Measurements from ENCODE around the gene THSD4. TPM values are rescaled to one million over a fixed set of nuclear protein-coding genes. Genes with fewer than 3 reads are reported as not detected.

The THSD4 gene
- total RNA-seq, 1 experiment from 2014 or later = 29.3 TPM

DNA sequence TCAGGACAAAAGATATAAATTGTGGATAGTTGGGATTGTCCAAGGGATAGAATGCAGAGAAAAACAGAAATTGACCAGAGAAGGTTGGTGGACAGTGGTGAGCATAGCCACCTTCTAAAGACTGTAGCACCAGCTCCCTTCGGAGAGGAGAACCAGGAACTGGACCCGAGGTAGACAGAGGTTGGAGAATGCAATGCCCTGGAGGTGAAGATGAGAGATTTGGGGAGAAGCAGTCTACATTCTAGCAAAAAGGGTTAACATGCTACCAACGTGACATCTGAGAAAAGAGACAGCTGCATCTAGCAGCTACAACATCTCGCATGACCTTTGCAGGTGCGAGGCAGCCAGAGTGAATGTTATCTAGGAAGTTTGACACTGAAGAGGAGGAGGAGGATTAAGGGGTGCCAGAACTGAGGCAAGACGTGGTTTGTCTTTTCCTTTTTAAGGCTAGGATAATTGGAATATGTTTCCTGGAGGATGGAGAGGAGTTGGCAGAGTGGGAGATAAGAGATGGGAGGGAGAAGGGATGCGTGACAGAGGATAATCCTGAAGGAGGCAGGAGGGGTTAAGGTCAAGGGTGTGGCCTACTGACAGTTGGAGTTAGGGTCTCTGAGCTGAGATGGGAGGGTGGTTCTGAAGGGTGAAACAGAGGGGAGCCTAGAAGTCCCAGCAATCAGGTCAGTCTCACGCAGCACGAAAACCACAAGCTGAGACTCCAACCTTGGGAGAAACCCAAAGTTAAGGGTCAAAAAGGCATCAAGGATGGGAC lies 591.4 kb downstream of the THSD4 start:
- Histone ChIP-seq H3K36me3 (ENCODE audit: low read depth) (no peaks in the 10 kb centered on the region), H2AFZ (no peak overlapping the region), H3K4me2 (no peak overlapping the region), H4K20me1 (ENCODE audit: insufficient read depth) (no peaks in the 10 kb centered on the region), H3K4me1 (replicated peaks; ENCODE audit: insufficient read depth) (no peaks in the 10 kb centered on the region), H3K9me3 (ENCODE audit: insufficient read depth, low read depth) (no peaks in the 10 kb centered on the region), H3K27me3 (ENCODE audit: insufficient read depth, low read depth) (no peaks in the 10 kb centered on the region), H3K9me2 (ENCODE audit: insufficient read depth) (no peaks in the 10 kb centered on the region), H3K27ac (no peak overlapping the region), H3K79me2 (ENCODE audit: low read depth) (no peaks in the 10 kb centered on the region), H3F3A (ENCODE audit: insufficient read depth, low read depth) (no peaks in the 10 kb centered on the region), H3K4me3 (no peak overlapping the region)
- POLR2A ChIA-PET (ENCODE audit: unreplicated experiment) = no interaction called here
- no peak for DNase-seq
- CTCF ChIA-PET = no interaction called here
- TF ChIP-seq, protein P1, sequence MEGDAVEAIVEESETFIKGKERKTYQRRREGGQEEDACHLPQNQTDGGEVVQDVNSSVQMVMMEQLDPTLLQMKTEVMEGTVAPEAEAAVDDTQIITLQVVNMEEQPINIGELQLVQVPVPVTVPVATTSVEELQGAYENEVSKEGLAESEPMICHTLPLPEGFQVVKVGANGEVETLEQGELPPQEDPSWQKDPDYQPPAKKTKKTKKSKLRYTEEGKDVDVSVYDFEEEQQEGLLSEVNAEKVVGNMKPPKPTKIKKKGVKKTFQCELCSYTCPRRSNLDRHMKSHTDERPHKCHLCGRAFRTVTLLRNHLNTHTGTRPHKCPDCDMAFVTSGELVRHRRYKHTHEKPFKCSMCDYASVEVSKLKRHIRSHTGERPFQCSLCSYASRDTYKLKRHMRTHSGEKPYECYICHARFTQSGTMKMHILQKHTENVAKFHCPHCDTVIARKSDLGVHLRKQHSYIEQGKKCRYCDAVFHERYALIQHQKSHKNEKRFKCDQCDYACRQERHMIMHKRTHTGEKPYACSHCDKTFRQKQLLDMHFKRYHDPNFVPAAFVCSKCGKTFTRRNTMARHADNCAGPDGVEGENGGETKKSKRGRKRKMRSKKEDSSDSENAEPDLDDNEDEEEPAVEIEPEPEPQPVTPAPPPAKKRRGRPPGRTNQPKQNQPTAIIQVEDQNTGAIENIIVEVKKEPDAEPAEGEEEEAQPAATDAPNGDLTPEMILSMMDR (conservative IDR thresholded peaks at IDR 0.05) = no peak
- TF ChIP-seq EZH2 (IDR thresholded peaks at IDR 0.05; ENCODE audit: low read depth) = no peak
- intact Hi-C loops (cut with micrococcal nuclease; ENCODE audit: unreplicated experiment) = no loop called here
- BruUV-seq (replicated peaks) = no TSS peak

DNA sequence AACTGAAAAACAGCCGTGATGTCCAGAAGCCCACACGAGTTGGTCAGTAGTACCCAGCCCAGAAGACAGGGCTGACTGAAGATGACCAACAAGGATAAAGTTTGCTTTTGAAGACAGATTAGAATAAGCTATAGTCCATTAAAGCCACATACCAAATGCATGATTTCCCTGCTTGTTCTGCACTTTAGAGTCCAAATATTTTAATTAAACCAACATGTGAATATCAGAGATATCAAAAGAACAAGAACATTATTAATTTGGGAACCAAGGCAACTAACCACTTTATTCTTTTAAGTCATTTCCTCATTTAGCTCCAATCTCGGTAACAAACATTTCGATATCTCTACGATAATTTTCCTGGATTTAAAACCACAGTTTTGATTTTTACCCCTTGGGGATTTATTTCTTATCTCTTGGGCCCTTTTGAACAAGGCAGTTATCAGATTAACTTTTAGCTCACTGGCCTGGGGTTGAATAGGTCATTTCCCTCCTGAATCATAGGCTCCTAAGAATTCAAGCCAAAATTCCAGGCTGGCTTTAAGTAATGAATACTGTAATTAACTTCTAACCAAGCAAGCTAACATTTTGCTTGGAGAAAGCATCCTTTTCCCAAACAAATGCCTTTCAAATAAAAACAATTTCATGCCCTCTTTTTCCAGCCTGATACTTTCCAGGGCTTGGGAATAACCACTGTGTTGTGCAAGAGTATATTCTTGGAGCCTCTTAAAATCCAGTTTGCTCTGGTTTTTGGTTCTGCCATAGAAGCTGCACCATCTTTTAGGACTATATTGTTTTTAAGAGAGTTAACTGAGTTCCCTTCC lies 592.2 kb downstream of the THSD4 start:
- no peaks in the 10 kb centered on the region for H3K4me1 ChIP-seq (replicated peaks; ENCODE audit: insufficient read depth)
- no TSS peak for BruUV-seq (replicated peaks)
- H3K9me2 ChIP-seq (ENCODE audit: insufficient read depth) = no peaks in the 10 kb centered on the region
- no peaks in the 10 kb centered on the region for H3F3A ChIP-seq (ENCODE audit: insufficient read depth, low read depth)
- TF ChIP-seq EZH2 (IDR thresholded peaks at IDR 0.05; ENCODE audit: low read depth) = no peak
- TF ChIP-seq, protein P1 (conservative IDR thresholded peaks at IDR 0.05) = no peak
- H3K4me3 ChIP-seq = no peak overlapping the region
- H3K79me2 ChIP-seq (ENCODE audit: low read depth) = no peaks in the 10 kb centered on the region
- no peak for DNase-seq
- intact Hi-C loops (cut with micrococcal nuclease; ENCODE audit: unreplicated experiment) = no loop called here
- no peaks in the 10 kb centered on the region for H4K20me1 ChIP-seq (ENCODE audit: insufficient read depth)
- no peaks in the 10 kb centered on the region for H3K36me3 ChIP-seq (ENCODE audit: low read depth)
- no peaks in the 10 kb centered on the region for H3K9me3 ChIP-seq (ENCODE audit: insufficient read depth, low read depth)
- no peak overlapping the region for H3K27ac ChIP-seq
- no peak overlapping the region for H3K4me2 ChIP-seq
- CTCF ChIA-PET = no interaction called here
- H2AFZ ChIP-seq = no peak overlapping the region
- POLR2A ChIA-PET (ENCODE audit: unreplicated experiment) = no interaction called here
- H3K27me3 ChIP-seq (ENCODE audit: insufficient read depth, low read depth) = no peaks in the 10 kb centered on the region

DNA sequence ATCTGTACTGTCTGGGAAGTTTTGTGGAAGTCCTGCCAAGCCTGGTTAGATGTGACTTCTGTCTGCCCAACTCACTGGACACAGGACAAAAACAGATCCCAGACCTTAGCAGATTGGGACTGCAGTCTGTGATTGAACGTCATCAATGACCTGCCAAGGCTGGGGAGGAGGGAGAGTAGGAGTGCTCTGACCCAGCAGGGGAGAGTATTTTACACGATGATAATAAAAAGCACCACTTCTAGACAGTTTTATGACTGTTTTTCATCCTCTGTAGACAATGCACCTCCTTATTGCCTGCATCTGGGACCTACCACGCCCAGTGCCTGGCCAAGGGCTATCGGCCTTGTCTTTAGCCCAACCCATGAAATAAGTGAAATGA lies 592.8 kb downstream of the THSD4 start:
- H3K27ac ChIP-seq = no peak overlapping the region
- H3K36me3 ChIP-seq (ENCODE audit: low read depth) = no peaks in the 10 kb centered on the region
- ChIA-PET POLR2A (ENCODE audit: unreplicated experiment) (no interaction called here), CTCF (no interaction called here)
- H3K27me3 ChIP-seq (ENCODE audit: insufficient read depth, low read depth) = no peaks in the 10 kb centered on the region
- TF ChIP-seq, protein P1 (conservative IDR thresholded peaks at IDR 0.05) = no peak
- TF ChIP-seq EZH2 (IDR thresholded peaks at IDR 0.05; ENCODE audit: low read depth) = no peak
- no peaks in the 10 kb centered on the region for H3K9me2 ChIP-seq (ENCODE audit: insufficient read depth)
- no peaks in the 10 kb centered on the region for H3K79me2 ChIP-seq (ENCODE audit: low read depth)
- no peak overlapping the region for H3K4me2 ChIP-seq
- H3K4me1 ChIP-seq (replicated peaks; ENCODE audit: insufficient read depth) = no peaks in the 10 kb centered on the region
- no peak overlapping the region for H3K4me3 ChIP-seq
- no peaks in the 10 kb centered on the region for H4K20me1 ChIP-seq (ENCODE audit: insufficient read depth)
- intact Hi-C loops (cut with micrococcal nuclease; ENCODE audit: unreplicated experiment) = no loop called here
- BruUV-seq (replicated peaks) = no TSS peak
- DNase-seq = no peak
- no peaks in the 10 kb centered on the region for H3K9me3 ChIP-seq (ENCODE audit: insufficient read depth, low read depth)
- no peaks in the 10 kb centered on the region for H3F3A ChIP-seq (ENCODE audit: insufficient read depth, low read depth)
- no peak overlapping the region for H2AFZ ChIP-seq
